ENCODE measurements around the gene GFER. TPM values are rescaled to one million over a fixed set of nuclear protein-coding genes. Genes with fewer than 3 reads are reported as not detected.
"Not testable (repeated sequence)": the region's sequence is repeated elsewhere in the genome, so short reads cannot be mapped to it uniquely, and the experiment has no call there.

GFER gene
- total RNA-seq, 1 experiment from 2014 or later: 58.5 TPM

DNA sequence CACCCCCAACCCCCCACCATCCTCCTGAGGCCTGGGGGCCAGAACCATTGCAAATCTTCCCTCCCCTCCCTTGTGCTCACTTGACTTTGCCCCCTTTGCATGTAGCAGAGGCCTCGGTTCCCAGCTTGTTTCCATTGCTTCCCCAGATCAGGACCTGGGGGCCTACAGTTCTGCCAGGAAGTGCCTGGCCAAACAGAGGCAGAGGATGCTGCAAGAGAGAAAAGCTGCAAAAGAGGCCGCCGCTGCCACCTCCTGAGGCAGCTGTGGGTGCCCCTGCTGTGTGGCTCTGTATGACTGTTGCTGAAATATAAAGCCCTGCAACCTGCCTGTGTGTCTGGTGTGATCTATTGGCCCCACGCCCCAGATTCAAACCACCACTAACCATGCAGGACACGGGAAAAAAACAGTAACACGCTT lies 22.3 kb upstream of the GFER start (continued):
- TF ChIP-seq, protein P1, sequence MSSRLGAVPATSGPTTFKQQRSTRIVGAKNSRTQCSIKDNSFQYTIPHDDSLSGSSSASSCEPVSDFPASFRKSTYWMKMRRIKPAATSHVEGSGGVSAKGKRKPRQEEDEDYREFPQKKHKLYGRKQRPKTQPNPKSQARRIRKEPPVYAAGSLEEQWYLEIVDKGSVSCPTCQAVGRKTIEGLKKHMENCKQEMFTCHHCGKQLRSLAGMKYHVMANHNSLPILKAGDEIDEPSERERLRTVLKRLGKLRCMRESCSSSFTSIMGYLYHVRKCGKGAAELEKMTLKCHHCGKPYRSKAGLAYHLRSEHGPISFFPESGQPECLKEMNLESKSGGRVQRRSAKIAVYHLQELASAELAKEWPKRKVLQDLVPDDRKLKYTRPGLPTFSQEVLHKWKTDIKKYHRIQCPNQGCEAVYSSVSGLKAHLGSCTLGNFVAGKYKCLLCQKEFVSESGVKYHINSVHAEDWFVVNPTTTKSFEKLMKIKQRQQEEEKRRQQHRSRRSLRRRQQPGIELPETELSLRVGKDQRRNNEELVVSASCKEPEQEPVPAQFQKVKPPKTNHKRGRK (CRISPR knock-in tag; IDR thresholded peaks at IDR 0.05; ENCODE audit: borderline replicate concordance): no peak
- TF ChIP-seq, protein P2, sequence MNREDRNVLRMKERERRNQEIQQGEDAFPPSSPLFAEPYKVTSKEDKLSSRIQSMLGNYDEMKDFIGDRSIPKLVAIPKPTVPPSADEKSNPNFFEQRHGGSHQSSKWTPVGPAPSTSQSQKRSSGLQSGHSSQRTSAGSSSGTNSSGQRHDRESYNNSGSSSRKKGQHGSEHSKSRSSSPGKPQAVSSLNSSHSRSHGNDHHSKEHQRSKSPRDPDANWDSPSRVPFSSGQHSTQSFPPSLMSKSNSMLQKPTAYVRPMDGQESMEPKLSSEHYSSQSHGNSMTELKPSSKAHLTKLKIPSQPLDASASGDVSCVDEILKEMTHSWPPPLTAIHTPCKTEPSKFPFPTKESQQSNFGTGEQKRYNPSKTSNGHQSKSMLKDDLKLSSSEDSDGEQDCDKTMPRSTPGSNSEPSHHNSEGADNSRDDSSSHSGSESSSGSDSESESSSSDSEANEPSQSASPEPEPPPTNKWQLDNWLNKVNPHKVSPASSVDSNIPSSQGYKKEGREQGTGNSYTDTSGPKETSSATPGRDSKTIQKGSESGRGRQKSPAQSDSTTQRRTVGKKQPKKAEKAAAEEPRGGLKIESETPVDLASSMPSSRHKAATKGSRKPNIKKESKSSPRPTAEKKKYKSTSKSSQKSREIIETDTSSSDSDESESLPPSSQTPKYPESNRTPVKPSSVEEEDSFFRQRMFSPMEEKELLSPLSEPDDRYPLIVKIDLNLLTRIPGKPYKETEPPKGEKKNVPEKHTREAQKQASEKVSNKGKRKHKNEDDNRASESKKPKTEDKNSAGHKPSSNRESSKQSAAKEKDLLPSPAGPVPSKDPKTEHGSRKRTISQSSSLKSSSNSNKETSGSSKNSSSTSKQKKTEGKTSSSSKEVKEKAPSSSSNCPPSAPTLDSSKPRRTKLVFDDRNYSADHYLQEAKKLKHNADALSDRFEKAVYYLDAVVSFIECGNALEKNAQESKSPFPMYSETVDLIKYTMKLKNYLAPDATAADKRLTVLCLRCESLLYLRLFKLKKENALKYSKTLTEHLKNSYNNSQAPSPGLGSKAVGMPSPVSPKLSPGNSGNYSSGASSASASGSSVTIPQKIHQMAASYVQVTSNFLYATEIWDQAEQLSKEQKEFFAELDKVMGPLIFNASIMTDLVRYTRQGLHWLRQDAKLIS (CRISPR knock-in tag; IDR thresholded peaks at IDR 0.05; ENCODE audit: borderline replicate concordance): no peak
- TF ChIP-seq, protein P3, sequence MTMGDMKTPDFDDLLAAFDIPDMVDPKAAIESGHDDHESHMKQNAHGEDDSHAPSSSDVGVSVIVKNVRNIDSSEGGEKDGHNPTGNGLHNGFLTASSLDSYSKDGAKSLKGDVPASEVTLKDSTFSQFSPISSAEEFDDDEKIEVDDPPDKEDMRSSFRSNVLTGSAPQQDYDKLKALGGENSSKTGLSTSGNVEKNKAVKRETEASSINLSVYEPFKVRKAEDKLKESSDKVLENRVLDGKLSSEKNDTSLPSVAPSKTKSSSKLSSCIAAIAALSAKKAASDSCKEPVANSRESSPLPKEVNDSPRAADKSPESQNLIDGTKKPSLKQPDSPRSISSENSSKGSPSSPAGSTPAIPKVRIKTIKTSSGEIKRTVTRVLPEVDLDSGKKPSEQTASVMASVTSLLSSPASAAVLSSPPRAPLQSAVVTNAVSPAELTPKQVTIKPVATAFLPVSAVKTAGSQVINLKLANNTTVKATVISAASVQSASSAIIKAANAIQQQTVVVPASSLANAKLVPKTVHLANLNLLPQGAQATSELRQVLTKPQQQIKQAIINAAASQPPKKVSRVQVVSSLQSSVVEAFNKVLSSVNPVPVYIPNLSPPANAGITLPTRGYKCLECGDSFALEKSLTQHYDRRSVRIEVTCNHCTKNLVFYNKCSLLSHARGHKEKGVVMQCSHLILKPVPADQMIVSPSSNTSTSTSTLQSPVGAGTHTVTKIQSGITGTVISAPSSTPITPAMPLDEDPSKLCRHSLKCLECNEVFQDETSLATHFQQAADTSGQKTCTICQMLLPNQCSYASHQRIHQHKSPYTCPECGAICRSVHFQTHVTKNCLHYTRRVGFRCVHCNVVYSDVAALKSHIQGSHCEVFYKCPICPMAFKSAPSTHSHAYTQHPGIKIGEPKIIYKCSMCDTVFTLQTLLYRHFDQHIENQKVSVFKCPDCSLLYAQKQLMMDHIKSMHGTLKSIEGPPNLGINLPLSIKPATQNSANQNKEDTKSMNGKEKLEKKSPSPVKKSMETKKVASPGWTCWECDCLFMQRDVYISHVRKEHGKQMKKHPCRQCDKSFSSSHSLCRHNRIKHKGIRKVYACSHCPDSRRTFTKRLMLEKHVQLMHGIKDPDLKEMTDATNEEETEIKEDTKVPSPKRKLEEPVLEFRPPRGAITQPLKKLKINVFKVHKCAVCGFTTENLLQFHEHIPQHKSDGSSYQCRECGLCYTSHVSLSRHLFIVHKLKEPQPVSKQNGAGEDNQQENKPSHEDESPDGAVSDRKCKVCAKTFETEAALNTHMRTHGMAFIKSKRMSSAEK (CRISPR knock-in tag; IDR thresholded peaks at IDR 0.05; ENCODE audit: borderline replicate concordance): peak; percentile 90; the same call in 1 of the 2 replicates
- TF ChIP-seq, protein P4, sequence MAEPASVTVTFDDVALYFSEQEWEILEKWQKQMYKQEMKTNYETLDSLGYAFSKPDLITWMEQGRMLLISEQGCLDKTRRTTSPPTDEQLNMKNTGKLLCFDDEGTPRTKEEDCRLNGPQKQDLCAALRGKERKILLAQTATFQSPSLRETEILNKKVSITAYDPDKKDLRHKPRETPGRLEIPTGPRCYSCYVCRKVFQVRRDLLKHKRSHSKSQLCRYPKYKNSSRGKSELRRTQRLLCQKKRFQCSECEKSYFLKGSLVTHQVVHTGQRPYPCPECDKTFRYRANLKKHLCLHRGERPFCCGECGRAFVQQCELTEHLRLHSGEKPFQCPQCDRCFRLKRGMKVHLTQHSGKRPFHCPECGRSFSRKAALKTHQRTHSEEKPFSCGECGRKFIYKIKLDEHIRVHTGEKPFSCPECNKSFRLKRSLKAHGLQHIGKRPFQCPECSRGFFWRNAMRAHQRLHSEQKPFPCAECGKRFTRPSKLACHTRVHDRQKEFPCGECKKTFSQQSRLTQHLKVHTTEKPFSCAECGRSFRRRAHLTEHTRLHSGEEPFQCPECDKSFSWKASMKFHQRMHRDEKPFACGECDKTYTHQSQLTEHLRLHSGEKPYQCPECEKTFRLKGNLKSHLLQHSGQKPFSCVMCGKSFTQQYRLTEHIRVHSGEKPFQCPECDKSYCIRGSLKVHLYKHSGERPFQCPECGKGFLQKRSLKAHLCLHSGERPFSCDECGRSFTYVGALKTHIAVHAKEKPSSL (CRISPR knock-in tag; conservative IDR thresholded peaks at IDR 0.05): peak; percentile 51; the same call in 1 of the 2 replicates
- TF ChIP-seq, protein P5, sequence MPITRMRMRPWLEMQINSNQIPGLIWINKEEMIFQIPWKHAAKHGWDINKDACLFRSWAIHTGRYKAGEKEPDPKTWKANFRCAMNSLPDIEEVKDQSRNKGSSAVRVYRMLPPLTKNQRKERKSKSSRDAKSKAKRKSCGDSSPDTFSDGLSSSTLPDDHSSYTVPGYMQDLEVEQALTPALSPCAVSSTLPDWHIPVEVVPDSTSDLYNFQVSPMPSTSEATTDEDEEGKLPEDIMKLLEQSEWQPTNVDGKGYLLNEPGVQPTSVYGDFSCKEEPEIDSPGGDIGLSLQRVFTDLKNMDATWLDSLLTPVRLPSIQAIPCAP (CRISPR knock-in tag; IDR thresholded peaks at IDR 0.05): peak; percentile 51; the same call in 1 of the 2 replicates
- TF ChIP-seq NFE2L1 (CRISPR knock-in tag; IDR thresholded peaks at IDR 0.05) (no peak), ZNF423 (CRISPR knock-in tag; IDR thresholded peaks at IDR 0.05) (peak; percentile 51), TP53 (CRISPR knock-in tag; IDR thresholded peaks at IDR 0.05) (no peak)

DNA sequence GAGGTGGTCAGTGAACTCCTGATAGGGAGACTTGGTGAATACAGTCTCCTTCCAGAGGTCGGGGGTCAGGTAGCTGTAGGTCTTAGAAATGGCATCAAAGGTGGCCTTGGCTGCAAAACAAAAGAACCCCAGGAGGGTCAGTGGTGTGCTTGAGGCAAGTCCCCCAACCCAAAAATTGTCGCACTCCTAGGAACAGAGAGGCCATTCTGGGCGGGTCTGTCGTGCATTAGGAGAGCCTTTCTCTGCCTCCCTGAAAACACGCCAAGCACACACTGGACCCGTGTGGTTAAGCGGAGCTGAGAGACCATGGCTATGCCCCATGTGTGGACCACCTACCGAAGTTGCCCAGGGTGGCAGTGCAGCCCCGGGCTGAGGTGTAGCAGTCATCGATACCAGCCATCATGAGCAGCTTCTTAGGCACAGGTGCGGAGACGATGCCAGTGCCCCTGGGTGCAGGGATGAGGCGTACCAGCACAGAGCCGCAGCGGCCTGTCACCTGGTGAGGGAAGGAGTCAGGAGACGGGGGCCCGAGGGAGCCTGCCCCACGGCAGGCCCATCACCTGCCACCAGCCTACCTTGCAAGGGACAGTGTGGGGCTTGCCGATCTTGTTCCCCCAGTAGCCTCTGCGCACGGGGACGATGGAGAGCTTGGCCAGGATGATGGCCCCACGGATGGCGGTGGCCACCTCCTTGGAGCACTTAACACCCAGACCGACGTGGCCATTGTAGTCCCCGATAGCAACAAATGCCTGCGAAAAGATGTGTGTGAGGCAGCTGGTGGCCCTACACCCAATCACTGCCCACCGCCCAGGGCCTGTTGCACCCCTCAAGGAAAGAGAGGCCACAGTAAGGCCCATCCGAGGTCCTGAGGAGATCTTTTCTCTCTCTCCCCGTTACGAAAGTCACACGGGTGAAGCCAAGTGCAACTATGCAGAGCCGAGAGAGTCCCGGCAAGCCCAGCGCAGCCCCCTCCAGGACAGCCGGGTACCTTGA lies 21.5 kb upstream of the GFER start:
- Mint-ChIP-seq H3K27ac (peak overlapping the region; percentile 97), H3K4me3 (peak overlapping the region; percentile 94), H3K36me3 (peaks cover 35% of the 10 kb centered on the region), H3K4me1 (peaks cover 39% of the 10 kb centered on the region)
- H3K9me3 Mint-ChIP-seq; DNase-seq (ENCODE audit: low spot score); ATAC-seq; H3K27me3 Mint-ChIP-seq (ENCODE audit: low read depth): not testable (repeated sequence)
- TF ChIP-seq FOXP1 (CRISPR knock-in tag; IDR thresholded peaks at IDR 0.05; ENCODE audit: borderline replicate concordance) (peak; percentile 53; the same call in 1 of the 2 replicates), NFATC4 (CRISPR knock-in tag; IDR thresholded peaks at IDR 0.05) (peak; percentile 11; the same call in 1 of the 2 replicates)
- TF ChIP-seq, protein P6, sequence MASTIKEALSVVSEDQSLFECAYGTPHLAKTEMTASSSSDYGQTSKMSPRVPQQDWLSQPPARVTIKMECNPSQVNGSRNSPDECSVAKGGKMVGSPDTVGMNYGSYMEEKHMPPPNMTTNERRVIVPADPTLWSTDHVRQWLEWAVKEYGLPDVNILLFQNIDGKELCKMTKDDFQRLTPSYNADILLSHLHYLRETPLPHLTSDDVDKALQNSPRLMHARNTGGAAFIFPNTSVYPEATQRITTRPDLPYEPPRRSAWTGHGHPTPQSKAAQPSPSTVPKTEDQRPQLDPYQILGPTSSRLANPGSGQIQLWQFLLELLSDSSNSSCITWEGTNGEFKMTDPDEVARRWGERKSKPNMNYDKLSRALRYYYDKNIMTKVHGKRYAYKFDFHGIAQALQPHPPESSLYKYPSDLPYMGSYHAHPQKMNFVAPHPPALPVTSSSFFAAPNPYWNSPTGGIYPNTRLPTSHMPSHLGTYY (CRISPR knock-in tag; IDR thresholded peaks at IDR 0.05): peak; percentile 4; the same call in 1 of the 2 replicates
- ChIA-PET CTCF (interaction anchor here (1.0 to 1.7 kb wide), 3 partner anchors 16 to 39 kb away, joined by 3 to 5 read pairs (median 4); no protein-coding TSS in a partner anchor), POLR2A (interaction anchor here (0.7 to 2.0 kb wide), 3 partner anchors 9 to 193 kb away, joined by 3 to 10 read pairs (median 4); partner anchors contain the start of genes TBL3 and TRAF7)
